Lower leg skin (tissue), 3 donors: ENCODE data around the gene PTPRN2.

Experiments
- CTCF ChIP-seq, 3 donors: fragments of 450-650 bp; IDR thresholded peaks; one replicate each; pipeline ENCODE4 v1.5.1; 2016; ENCODE audit warnings: antibody characterized with exemption in 3 of 3, mild to moderate bottlenecking in 3 of 3, moderate library complexity in 2 of 3
- POLR2A ChIP-seq, 2 donors: fragments of 450-650 bp; IDR thresholded peaks; one replicate each; pipeline ENCODE4 v1.6.1; 2016 to 2017; ENCODE audit warnings: antibody characterized with exemption in 2 of 2, mild to moderate bottlenecking in 1 of 2, moderate library complexity in 1 of 2

GRCh38 chr7:157839226-157839625 lies 748.4 kb downstream of the PTPRN2 start:
- TF ChIP-seq CTCF (IDR thresholded peaks at IDR 0.05) (peak in 1 of 3 donors; percentile 8), POLR2A (IDR thresholded peaks at IDR 0.05) (no peak)
